ENCODE measurements around the gene TMEM178B. TPM values are rescaled to one million over a fixed set of nuclear protein-coding genes. Genes with fewer than 3 reads are reported as not detected.

Gene TMEM178B
- polyA plus RNA-seq, 1 experiment, result 0.01 TPM

- POLR2A ChIA-PET, result no interaction called here
- H3K4me3 ChIP-seq (ENCODE audit: low read depth, low read length), result no peak overlapping the region
- peaks cover 20% of the 10 kb centered on the region for H3K9me3 ChIP-seq (ENCODE audit: control insufficient read depth, insufficient read depth, low read length)
- CTCF ChIA-PET, result no interaction called here
- no peaks in the 10 kb centered on the region for H3K27me3 ChIP-seq (ENCODE audit: control insufficient read depth, insufficient read depth, low read length)
- no peak for TF ChIP-seq CTCF (IDR thresholded peaks at IDR 0.05; ENCODE audit: low read depth, low read length)
- H3K27ac ChIP-seq (ENCODE audit: low read depth, low read length), result no peak overlapping the region
- no peak for DNase-seq (ENCODE audit: low read depth, low spot score)
Measured at GRCh38 chr7:141147482-141147881, 73.6 kb downstream of the TMEM178B start.

- ChIA-PET CTCF (no interaction called here), POLR2A (no interaction called here)
- TF ChIP-seq CTCF (IDR thresholded peaks at IDR 0.05; ENCODE audit: low read depth, low read length), result no peak
- no peak for DNase-seq (ENCODE audit: low read depth, low spot score)
- Histone ChIP-seq H3K4me3 (ENCODE audit: low read depth, low read length) (no peak overlapping the region), H3K9me3 (ENCODE audit: control insufficient read depth, insufficient read depth, low read length) (peaks cover 20% of the 10 kb centered on the region), H3K27ac (ENCODE audit: low read depth, low read length) (no peak overlapping the region), H3K27me3 (ENCODE audit: control insufficient read depth, insufficient read depth, low read length) (no peaks in the 10 kb centered on the region)
Measured at GRCh38 chr7:141150465-141150864, 76.6 kb downstream of the TMEM178B start.

- no peak for TF ChIP-seq CTCF (IDR thresholded peaks at IDR 0.05; ENCODE audit: low read depth, low read length)
- H3K27ac ChIP-seq (ENCODE audit: low read depth, low read length), result no peak overlapping the region
- DNase-seq (ENCODE audit: low read depth, low spot score), result no peak
- peaks cover 20% of the 10 kb centered on the region for H3K9me3 ChIP-seq (ENCODE audit: control insufficient read depth, insufficient read depth, low read length)
- ChIA-PET CTCF (no interaction called here), POLR2A (no interaction called here)
- no peak overlapping the region for H3K4me3 ChIP-seq (ENCODE audit: low read depth, low read length)
- no peaks in the 10 kb centered on the region for H3K27me3 ChIP-seq (ENCODE audit: control insufficient read depth, insufficient read depth, low read length)
Measured at GRCh38 chr7:141151746-141152145, 77.9 kb downstream of the TMEM178B start.

DNA sequence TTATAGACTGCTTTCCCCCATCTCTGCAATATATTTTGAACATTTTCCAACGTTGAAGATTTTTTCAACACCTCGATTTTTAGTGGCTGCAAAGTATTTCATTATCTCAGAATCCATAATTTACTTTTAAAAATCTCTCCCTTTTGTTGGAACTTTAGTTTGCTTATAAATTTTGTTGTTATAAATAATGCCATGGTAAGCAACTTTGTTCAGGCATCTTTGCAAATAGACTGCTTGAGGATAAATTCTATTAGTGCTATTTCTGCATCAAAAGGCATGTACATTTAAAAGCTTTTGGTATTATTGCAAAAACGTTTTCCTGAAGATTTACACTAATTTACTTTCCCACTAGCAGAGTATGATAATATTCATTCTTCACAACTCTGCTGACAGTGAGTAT is 79.4 kb downstream of the TMEM178B start:
- Histone ChIP-seq H3K9me3 (ENCODE audit: control insufficient read depth, insufficient read depth, low read length) (peaks cover 17% of the 10 kb centered on the region), H3K4me3 (ENCODE audit: low read depth, low read length) (no peak overlapping the region), H3K27ac (ENCODE audit: low read depth, low read length) (no peak overlapping the region), H3K27me3 (ENCODE audit: control insufficient read depth, insufficient read depth, low read length) (no peaks in the 10 kb centered on the region)
- ChIA-PET CTCF (no interaction called here), POLR2A (no interaction called here)
- DNase-seq (ENCODE audit: low read depth, low spot score), result no peak
- no peak for TF ChIP-seq CTCF (IDR thresholded peaks at IDR 0.05; ENCODE audit: low read depth, low read length)

DNA sequence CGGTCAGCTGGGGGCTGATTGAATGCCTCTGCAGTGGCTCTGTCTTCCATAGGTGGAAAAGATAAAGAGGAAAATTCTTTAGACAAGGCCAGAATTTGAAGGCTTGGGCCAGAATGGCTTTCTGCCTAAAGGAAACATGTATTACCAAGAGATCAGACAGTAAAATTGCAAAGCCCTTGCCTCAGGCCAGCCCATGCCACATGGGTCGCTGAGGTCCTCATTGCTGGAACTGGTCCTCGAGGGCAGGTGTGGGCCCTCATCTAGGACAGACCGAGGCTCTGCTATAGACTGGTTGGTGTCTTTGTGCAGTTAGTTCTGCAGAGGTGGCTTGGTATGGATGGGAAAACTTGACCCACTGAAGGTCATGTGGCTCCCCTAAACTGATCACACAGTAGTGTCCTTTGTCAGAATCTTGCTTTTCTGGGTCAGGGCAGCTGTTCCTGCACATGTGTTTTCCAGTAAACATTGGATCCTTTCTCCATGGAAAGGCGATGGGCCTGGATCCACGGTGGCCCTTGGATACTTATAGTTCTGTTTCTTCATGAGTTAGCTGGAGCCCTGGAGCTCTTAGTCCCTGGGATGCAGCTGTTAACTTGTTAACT is 80.4 kb downstream of the TMEM178B start:
- H3K27me3 ChIP-seq (ENCODE audit: control insufficient read depth, insufficient read depth, low read length), result no peaks in the 10 kb centered on the region
- ChIA-PET POLR2A (no interaction called here), CTCF (no interaction called here)
- no peak overlapping the region for H3K27ac ChIP-seq (ENCODE audit: low read depth, low read length)
- no peak for DNase-seq (ENCODE audit: low read depth, low spot score)
- H3K9me3 ChIP-seq (ENCODE audit: control insufficient read depth, insufficient read depth, low read length), result peaks cover 17% of the 10 kb centered on the region
- no peak overlapping the region for H3K4me3 ChIP-seq (ENCODE audit: low read depth, low read length)
- TF ChIP-seq CTCF (IDR thresholded peaks at IDR 0.05; ENCODE audit: low read depth, low read length), result no peak
